Vagina (tissue), 2 donors: Measurements from ENCODE around the gene NEMF. TPM values are rescaled to one million over a fixed set of nuclear protein-coding genes. Genes with fewer than 3 reads are reported as not detected.
A peak's percentile ranks its signal among the peaks of the same experiment; 100 is the strongest.

Source experiments
- DNase-seq, 2 donors: peaks; one replicate each; pipeline ENCODE4 v3.0.0-alpha.2; 2017; ENCODE audit errors: extremely low spot score in 2 of 2
- H3K27ac ChIP-seq: fragments of 200-600 bp; sonication (generic); one replicate; pipeline ENCODE4 v1.5.1; 2019
- H3K27me3 ChIP-seq: fragments of 200-600 bp; sonication (generic); one replicate; pipeline ENCODE4 v1.5.1; 2019
- H3K36me3 ChIP-seq, 2 donors: fragments of 200-600 bp; sonication (generic); one replicate each; pipeline ENCODE4 v1.5.1; 2017 to 2019
- H3K4me1 ChIP-seq: fragments of 200-600 bp; sonication (generic); one replicate; pipeline ENCODE4 v1.5.1; 2019
- H3K4me3 ChIP-seq, 2 donors: fragments of 200-600 bp; sonication (generic); 1 replicate in 1 of 2; 2 replicates in 1 of 2; pipeline ENCODE4 v1.5.1; 2016 to 2019
- H3K9me3 ChIP-seq: fragments of 200-600 bp; sonication (generic); one replicate; pipeline ENCODE4 v1.5.1; 2019
- CTCF ChIP-seq, 3 experiments: fragments of 450-650 bp in 2 of 3; fragments of 200-600 bp in 1 of 3; sonication (generic) in 1 of 3; IDR thresholded peaks; one replicate each; pipeline ENCODE4 v1.5.1; 2017 to 2019; ENCODE audit warnings: antibody characterized with exemption in 3 of 3, mild to moderate bottlenecking in 2 of 3, moderate library complexity in 2 of 3
- POLR2A ChIP-seq, 2 donors: fragments of 450-650 bp; IDR thresholded peaks; one replicate each; pipeline ENCODE4 v1.6.1; 2017; ENCODE audit warnings: antibody characterized with exemption in 2 of 2, mild to moderate bottlenecking in 2 of 2, moderate library complexity in 2 of 2
- POLR2AphosphoS5 ChIP-seq, 2 donors: sonication (generic); formaldehyde crosslinking; IDR thresholded peaks; one replicate each; pipeline ENCODE4 v1.9.0; 2017; ENCODE audit warnings: antibody characterized with exemption in 2 of 2, mild to moderate bottlenecking in 2 of 2, low read depth in 1 of 2; ENCODE audit not compliant: insufficient read depth in 1 of 2
- intact Hi-C: fragments of 100-400 bp; cut with DNase I; formaldehyde crosslinking; loops from one replicate; pipeline ENCODE4 v1.15.1; 2023
- total RNA-seq: library from RNA; depleted of rRNA; stranded (reverse); fragments of >200 nt; gene quantifications from one replicate; pipeline ENCODE4 v1.2.3, GENCODE V29; 2016

NEMF gene
- total RNA-seq, 1 donor from 2014 or later, result 77.8 TPM

GRCh38 chr14:49767571-49768300 is 84.9 kb downstream of the NEMF start, which contains the start of gene KLHDC2:
Gene KLHDC2, plus strand, starts transcription at chr14:49768153. Its CDS starts 316 bp downstream, at chr14:49768469.
- Histone ChIP-seq H3K36me3 (peaks cover 0 to 4% of the 10 kb centered on the region in 2 donors), H3K4me3 (peak within 1 kb of the TSS; percentile 88 to 99), H3K27me3 (no peaks in the 10 kb centered on the region), H3K9me3 (no peaks in the 10 kb centered on the region), H3K4me1 (peaks cover 39% of the 10 kb centered on the region), H3K27ac (peak within 1 kb of the TSS; percentile 98)
- TF ChIP-seq POLR2AphosphoS5 (IDR thresholded peaks at IDR 0.05; ENCODE audit: insufficient read depth in 1 of 2, low read depth in 1 of 2) (peak in 1 of 2 donors; percentile 68), POLR2A (IDR thresholded peaks at IDR 0.05) (peak in 1 of 2 donors; percentile 90), CTCF (IDR thresholded peaks at IDR 0.05) (no peak)
- intact Hi-C loops, result loop anchor here (5.0 kb wide), 1 partner anchor 135 kb away; no protein-coding TSS in a partner anchor
- peak in 1 of 2 donors; percentile 88 for DNase-seq

GRCh38 chr14:49767270-49767570 is 85.4 kb downstream of the NEMF start:
- Histone ChIP-seq H3K27me3 (no peaks in the 10 kb centered on the region), H3K36me3 (no peaks in the 10 kb centered on the region), H3K4me1 (peaks cover 39% of the 10 kb centered on the region), H3K4me3 (peak overlapping the region; percentile 88 to 99), H3K27ac (peak overlapping the region; percentile 98), H3K9me3 (no peaks in the 10 kb centered on the region)
- DNase-seq, result no peak
- intact Hi-C loops, result loop anchor here (5.0 kb wide), 1 partner anchor 135 kb away; no protein-coding TSS in a partner anchor
- TF ChIP-seq POLR2AphosphoS5 (IDR thresholded peaks at IDR 0.05; ENCODE audit: insufficient read depth in 1 of 2, low read depth in 1 of 2) (no peak), POLR2A (IDR thresholded peaks at IDR 0.05) (no peak), CTCF (IDR thresholded peaks at IDR 0.05) (no peak)

GRCh38 chr14:49766839-49767238 is 85.7 kb downstream of the NEMF start:
- no peak for TF ChIP-seq CTCF (IDR thresholded peaks at IDR 0.05)
- TF ChIP-seq POLR2A (IDR thresholded peaks at IDR 0.05), result no peak
- no peak for TF ChIP-seq POLR2AphosphoS5 (IDR thresholded peaks at IDR 0.05; ENCODE audit: insufficient read depth in 1 of 2, low read depth in 1 of 2)
- Histone ChIP-seq H3K36me3 (no peaks in the 10 kb centered on the region), H3K27ac (peak overlapping the region; percentile 98), H3K4me3 (peak overlapping the region; percentile 88 to 99), H3K4me1 (peaks cover 39% of the 10 kb centered on the region), H3K27me3 (no peaks in the 10 kb centered on the region), H3K9me3 (no peaks in the 10 kb centered on the region)
- intact Hi-C loops, result loop anchor here (5.0 kb wide), 1 partner anchor 135 kb away; no protein-coding TSS in a partner anchor
- no peak for DNase-seq

GRCh38 chr14:49761839-49762551 is 90.6 kb downstream of the NEMF start:
- H3K4me3 ChIP-seq, result no peak overlapping the region
- H3K27ac ChIP-seq, result no peak overlapping the region
- DNase-seq, result no peak
- no peak for TF ChIP-seq POLR2A (IDR thresholded peaks at IDR 0.05)
- TF ChIP-seq POLR2AphosphoS5 (IDR thresholded peaks at IDR 0.05; ENCODE audit: insufficient read depth in 1 of 2, low read depth in 1 of 2), result no peak
- H3K36me3 ChIP-seq, result no peaks in the 10 kb centered on the region
- intact Hi-C loops, result no loop called here
- peaks cover 5% of the 10 kb centered on the region for H3K4me1 ChIP-seq
- H3K27me3 ChIP-seq, result no peaks in the 10 kb centered on the region
- no peaks in the 10 kb centered on the region for H3K9me3 ChIP-seq

- H3K27ac ChIP-seq, result no peak overlapping the region
- no peak for TF ChIP-seq POLR2A (IDR thresholded peaks at IDR 0.05)
- no peak for TF ChIP-seq POLR2AphosphoS5 (IDR thresholded peaks at IDR 0.05; ENCODE audit: insufficient read depth in 1 of 2, low read depth in 1 of 2)
- TF ChIP-seq CTCF (IDR thresholded peaks at IDR 0.05), result no peak
- no peaks in the 10 kb centered on the region for H3K4me1 ChIP-seq
- H3K36me3 ChIP-seq, result no peaks in the 10 kb centered on the region
- H3K27me3 ChIP-seq, result no peaks in the 10 kb centered on the region
- no peak overlapping the region for H3K4me3 ChIP-seq
- no peak for DNase-seq
- H3K9me3 ChIP-seq, result no peaks in the 10 kb centered on the region
- intact Hi-C loops, result no loop called here
These were observed 97.2 kb downstream of the NEMF start for GRCh38 chr14:49755378-49755777.
